Measurements from ENCODE around the gene CBR1. TPM values are rescaled to one million over a fixed set of nuclear protein-coding genes. Genes with fewer than 3 reads are reported as not detected.
"Not testable (repeated sequence)": the region's sequence is repeated elsewhere in the genome, so short reads cannot be mapped to it uniquely, and the experiment has no call there.

CBR1 gene
- polyA plus RNA-seq, 1 experiment, result 157 TPM

- Histone ChIP-seq H3K27me3 (ENCODE audit: control insufficient read depth, insufficient read depth, low read length) (no peaks in the 10 kb centered on the region), H3K4me3 (ENCODE audit: low read depth, low read length) (no peak overlapping the region), H3K36me3 (ENCODE audit: control insufficient read depth, insufficient read depth, low read length) (peaks cover 6% of the 10 kb centered on the region)
- DNase-seq (ENCODE audit: low read depth), result no peak
- ChIA-PET POLR2A (no interaction called here), CTCF (interaction anchor here (1.8 kb wide), 1 partner anchor 11 kb away, joined by 4 read pairs; no protein-coding TSS in a partner anchor)
- TF ChIP-seq CTCF (IDR thresholded peaks at IDR 0.05; ENCODE audit: insufficient read depth, low read depth, low read length), result no peak
These were observed 3.4 kb downstream of the CBR1 start for GRCh38 chr21:36073181-36073580.

GRCh38 chr21:36073911-36074310 lies 4.1 kb downstream of the CBR1 start:
- H3K27me3 ChIP-seq (ENCODE audit: control insufficient read depth, insufficient read depth, low read length); H3K36me3 ChIP-seq (ENCODE audit: control insufficient read depth, insufficient read depth, low read length); H3K4me3 ChIP-seq (ENCODE audit: low read depth, low read length); POLR2A ChIA-PET; DNase-seq (ENCODE audit: low read depth): not testable (repeated sequence)
- CTCF ChIA-PET, result interaction anchor here (1.8 kb wide), 1 partner anchor 10 kb away, joined by 4 read pairs; no protein-coding TSS in a partner anchor

- ChIA-PET CTCF (interaction anchor here (1.8 kb wide), 1 partner anchor 9 kb away, joined by 4 read pairs; no protein-coding TSS in a partner anchor), POLR2A (no interaction called here)
- no peaks in the 10 kb centered on the region for H3K27me3 ChIP-seq (ENCODE audit: control insufficient read depth, insufficient read depth, low read length)
- no peak overlapping the region for H3K4me3 ChIP-seq (ENCODE audit: low read depth, low read length)
- peaks cover 6% of the 10 kb centered on the region for H3K36me3 ChIP-seq (ENCODE audit: control insufficient read depth, insufficient read depth, low read length)
- no peak for DNase-seq (ENCODE audit: low read depth)
- no peak for TF ChIP-seq CTCF (IDR thresholded peaks at IDR 0.05; ENCODE audit: insufficient read depth, low read depth, low read length)
These were observed 5.3 kb downstream of the CBR1 start for GRCh38 chr21:36075171-36075570.

GRCh38 chr21:36075953-36076352 lies 6.1 kb downstream of the CBR1 start:
- no peak for DNase-seq (ENCODE audit: low read depth)
- CTCF ChIA-PET, result no interaction called here

GRCh38 chr21:36076878-36077655 lies 7.2 kb downstream of the CBR1 start:
- Histone ChIP-seq H3K36me3 (ENCODE audit: control insufficient read depth, insufficient read depth, low read length) (peaks cover 6% of the 10 kb centered on the region), H3K4me3 (ENCODE audit: low read depth, low read length) (no peak overlapping the region), H3K27me3 (ENCODE audit: control insufficient read depth, insufficient read depth, low read length) (no peaks in the 10 kb centered on the region)
- no peak for TF ChIP-seq CTCF (IDR thresholded peaks at IDR 0.05; ENCODE audit: insufficient read depth, low read depth, low read length)
- CTCF ChIA-PET, result interaction anchor here (0.6 kb wide), 1 partner anchor 15 kb away, joined by 3 read pairs; no protein-coding TSS in a partner anchor
- POLR2A ChIA-PET, result no interaction called here
- DNase-seq (ENCODE audit: low read depth), result no peak

More at GRCh38 chr21:36075953-36076352, 6.1 kb downstream of the CBR1 start:
- Histone ChIP-seq H3K36me3 (ENCODE audit: control insufficient read depth, insufficient read depth, low read length) (peaks cover 6% of the 10 kb centered on the region), H3K4me3 (ENCODE audit: low read depth, low read length) (no peak overlapping the region), H3K27me3 (ENCODE audit: control insufficient read depth, insufficient read depth, low read length) (no peaks in the 10 kb centered on the region)
- POLR2A ChIA-PET, result no interaction called here
- TF ChIP-seq CTCF (IDR thresholded peaks at IDR 0.05; ENCODE audit: insufficient read depth, low read depth, low read length), result no peak
